ENCODE measurements around the gene MICB. TPM values are rescaled to one million over a fixed set of nuclear protein-coding genes. Genes with fewer than 3 reads are reported as not detected.

The MICB gene
- total RNA-seq, 5 donors from 2014 or later (not counting 1 experiment from before 2014, with no cell fraction given), result 15.7 to 21.7 (median 16.1) TPM

GRCh38 chr6:31556307-31556706 is 58.4 kb downstream of the MICB start:
- H3K27me3 ChIP-seq (replicated peaks in 1 of 2; ENCODE audit: control insufficient read depth in 2 of 2, extremely low read depth in 1 of 2, insufficient read depth in 2 of 2, low read length in 1 of 2), result no peaks in the 10 kb centered on the region
- H3K9me3 ChIP-seq, result no peaks in the 10 kb centered on the region
- ATAC-seq (replicated peaks in 1 of 4), result no peak
- peak overlapping the region; percentile 15 for H3K27ac ChIP-seq (ENCODE audit: low read length)
- H3K27ac Mint-ChIP-seq, result peak overlapping the region in 1 of 2 donors; percentile 73
- ChIA-PET POLR2A (no interaction called here), CTCF (interaction anchor here (1.0 to 2.0 kb wide), 4 partner anchors 20 to 42 kb away, joined by 4 to 9 read pairs (median 4); partner anchors contain the start of gene LST1 (in 1 of the 2))
- peaks cover 0 to 9% of the 10 kb centered on the region in 2 donors for H3K36me3 ChIP-seq (ENCODE audit: control insufficient read depth in 2 of 2, extremely low read depth in 1 of 2, insufficient read depth in 1 of 2, low read length in 1 of 2)
- no peak for DNase-seq
- H3K4me3 ChIP-seq (ENCODE audit: control insufficient read depth in 1 of 2, extremely low read depth in 1 of 2, low read length in 1 of 2), result no peak overlapping the region
- H3K4me1 ChIP-seq (ENCODE audit: control insufficient read depth in 1 of 2, extremely low read depth in 1 of 2, insufficient read depth in 2 of 2, low read length in 2 of 2), result peaks cover 36 to 64% of the 10 kb centered on the region in 2 experiments
- no peaks in the 10 kb centered on the region for H3K9me3 Mint-ChIP-seq
- peaks cover 51 to 62% (median 59%) of the 10 kb centered on the region in 3 donors for H3K4me1 Mint-ChIP-seq
- no peak overlapping the region for H3K4me3 Mint-ChIP-seq
- no CpG with 5 or more reads among the region's 3 CpGs for WGBS (ENCODE audit: insufficient coverage)
- H3K27me3 Mint-ChIP-seq, result no peaks in the 10 kb centered on the region
- peaks cover 13% of the 10 kb centered on the region for H3K36me3 Mint-ChIP-seq

- Mint-ChIP-seq H3K27me3 (no peaks in the 10 kb centered on the region), H3K4me3 (peak overlapping the region in 1 of 3 donors; percentile 92), H3K9me3 (no peaks in the 10 kb centered on the region), H3K27ac (peak overlapping the region; percentile 44 to 71), H3K4me1 (peaks cover 57 to 68% (median 63%) of the 10 kb centered on the region in 3 donors), H3K36me3 (peaks cover 19% of the 10 kb centered on the region)
- no peak for ATAC-seq (replicated peaks in 1 of 4)
- Histone ChIP-seq H3K27me3 (replicated peaks in 1 of 2; ENCODE audit: control insufficient read depth in 2 of 2, extremely low read depth in 1 of 2, insufficient read depth in 2 of 2, low read length in 1 of 2) (no peaks in the 10 kb centered on the region), H3K4me1 (ENCODE audit: control insufficient read depth in 1 of 2, extremely low read depth in 1 of 2, insufficient read depth in 2 of 2, low read length in 2 of 2) (peaks cover 36 to 66% of the 10 kb centered on the region in 2 experiments), H3K4me3 (ENCODE audit: control insufficient read depth in 1 of 2, extremely low read depth in 1 of 2, low read length in 1 of 2) (peak overlapping the region in 1 of 2 donors; percentile 27), H3K9me3 (no peaks in the 10 kb centered on the region), H3K36me3 (ENCODE audit: control insufficient read depth in 2 of 2, extremely low read depth in 1 of 2, insufficient read depth in 1 of 2, low read length in 1 of 2) (peaks cover 0 to 12% of the 10 kb centered on the region in 2 donors), H3K27ac (ENCODE audit: low read length) (peak overlapping the region; percentile 81)
- ChIA-PET POLR2A (interaction anchor here in 1 of 2 donors (0.6 kb wide), 1 partner anchor 39 kb away, joined by 8 read pairs; no protein-coding TSS in a partner anchor), CTCF (no interaction called here)
- no peak for DNase-seq
- 74% methylated on average over 13 of the region's 24 CpGs for WGBS (ENCODE audit: insufficient coverage)
These were observed 59.7 kb downstream of the MICB start for GRCh38 chr6:31557443-31558317.

GRCh38 chr6:31558318-31558625 is 60.3 kb downstream of the MICB start:
- H3K36me3 ChIP-seq (ENCODE audit: control insufficient read depth in 2 of 2, extremely low read depth in 1 of 2, insufficient read depth in 1 of 2, low read length in 1 of 2), result peaks cover 0 to 12% of the 10 kb centered on the region in 2 donors
- H3K4me1 ChIP-seq (ENCODE audit: control insufficient read depth in 1 of 2, extremely low read depth in 1 of 2, insufficient read depth in 2 of 2, low read length in 2 of 2), result peaks cover 36 to 66% of the 10 kb centered on the region in 2 experiments
- peak overlapping the region; percentile 27 to 36 for H3K4me3 ChIP-seq (ENCODE audit: control insufficient read depth in 1 of 2, extremely low read depth in 1 of 2, low read length in 1 of 2)
- ATAC-seq (replicated peaks in 1 of 4) (no peak), DNase-seq (no peak)
- Mint-ChIP-seq H3K36me3 (peaks cover 24% of the 10 kb centered on the region), H3K9me3 (no peaks in the 10 kb centered on the region), H3K27me3 (no peaks in the 10 kb centered on the region), H3K4me3 (peak overlapping the region; percentile 66 to 92 (median 74)), H3K4me1 (peaks cover 63 to 73% (median 66%) of the 10 kb centered on the region in 3 donors), H3K27ac (peak overlapping the region; percentile 91)
- peak overlapping the region; percentile 81 for H3K27ac ChIP-seq (ENCODE audit: low read length)
- WGBS (ENCODE audit: insufficient coverage), result 64% methylated on average over 8 of the region's 8 CpGs
- H3K9me3 ChIP-seq, result no peaks in the 10 kb centered on the region
- ChIA-PET POLR2A (interaction anchor here in 1 of 2 donors (1.5 kb wide), 1 partner anchor 26 kb away, joined by 3 read pairs; no protein-coding TSS in a partner anchor), CTCF (interaction anchor here in 1 of 2 donors (1.1 to 1.3 kb wide), 2 partner anchors 17 to 35 kb away, joined by 3 to 5 read pairs; partner anchors contain the start of genes NCR3 and TNF)
- H3K27me3 ChIP-seq (replicated peaks in 1 of 2; ENCODE audit: control insufficient read depth in 2 of 2, extremely low read depth in 1 of 2, insufficient read depth in 2 of 2, low read length in 1 of 2), result no peaks in the 10 kb centered on the region

GRCh38 chr6:31558631-31559500 is 60.9 kb downstream of the MICB start:
- POLR2A ChIA-PET, result interaction anchor here in 1 of 2 donors (1.0 to 1.5 kb wide), 2 partner anchors 26 to 38 kb away, joined by 3 read pairs; no protein-coding TSS in a partner anchor
- H3K27me3 ChIP-seq (replicated peaks in 1 of 2; ENCODE audit: control insufficient read depth in 2 of 2, extremely low read depth in 1 of 2, insufficient read depth in 2 of 2, low read length in 1 of 2), result no peaks in the 10 kb centered on the region
- no peaks in the 10 kb centered on the region for H3K9me3 Mint-ChIP-seq
- H3K4me3 ChIP-seq (ENCODE audit: control insufficient read depth in 1 of 2, extremely low read depth in 1 of 2, low read length in 1 of 2), result peak overlapping the region; percentile 36
- H3K4me3 Mint-ChIP-seq, result peak overlapping the region; percentile 66 to 92 (median 74)
- no peaks in the 10 kb centered on the region for H3K9me3 ChIP-seq
- peak in 31 of 35 experiments; percentile 41 to 82 (median 61) for DNase-seq
- peaks cover 36 to 66% of the 10 kb centered on the region in 2 experiments for H3K4me1 ChIP-seq (ENCODE audit: control insufficient read depth in 1 of 2, extremely low read depth in 1 of 2, insufficient read depth in 2 of 2, low read length in 2 of 2)
- H3K27ac ChIP-seq (ENCODE audit: low read length), result peak overlapping the region; percentile 81
- CTCF ChIA-PET, result interaction anchor here in 1 of 2 donors (1.1 to 1.3 kb wide), 4 partner anchors 16 to 39 kb away, joined by 3 to 6 read pairs (median 5); partner anchors contain the start of genes LTB, NCR3 and TNF
- no peaks in the 10 kb centered on the region for H3K27me3 Mint-ChIP-seq
- H3K36me3 Mint-ChIP-seq, result peaks cover 27% of the 10 kb centered on the region
- peak overlapping the region; percentile 91 for H3K27ac Mint-ChIP-seq
- peaks cover 0 to 13% of the 10 kb centered on the region in 2 donors for H3K36me3 ChIP-seq (ENCODE audit: control insufficient read depth in 2 of 2, extremely low read depth in 1 of 2, insufficient read depth in 1 of 2, low read length in 1 of 2)
- peak; percentile 77 to 84 (median 80) for ATAC-seq (replicated peaks in 1 of 4)
- peaks cover 67 to 77% (median 70%) of the 10 kb centered on the region in 3 donors for H3K4me1 Mint-ChIP-seq
- 0% methylated on average over 2 of the region's 14 CpGs for WGBS (ENCODE audit: insufficient coverage)

- no peaks in the 10 kb centered on the region for H3K27me3 Mint-ChIP-seq
- H3K4me1 ChIP-seq (ENCODE audit: control insufficient read depth in 1 of 2, extremely low read depth in 1 of 2, insufficient read depth in 2 of 2, low read length in 2 of 2), result peaks cover 36 to 66% of the 10 kb centered on the region in 2 experiments
- CTCF ChIA-PET, result interaction anchor here in 1 of 2 donors (1.1 to 1.3 kb wide), 3 partner anchors 16 to 39 kb away, joined by 5 to 6 read pairs (median 5); partner anchors contain the start of genes LTB and TNF
- DNase-seq (no peak), ATAC-seq (replicated peaks in 1 of 4) (peak; percentile 21 to 34 (median 27))
- H3K4me3 Mint-ChIP-seq, result peak overlapping the region; percentile 66 to 92 (median 74)
- POLR2A ChIA-PET, result interaction anchor here in 1 of 2 donors (1.0 to 1.5 kb wide), 2 partner anchors 25 to 37 kb away, joined by 3 read pairs; no protein-coding TSS in a partner anchor
- H3K36me3 Mint-ChIP-seq, result peaks cover 28% of the 10 kb centered on the region
- H3K4me1 Mint-ChIP-seq, result peaks cover 70 to 78% (median 71%) of the 10 kb centered on the region in 3 donors
- H3K36me3 ChIP-seq (ENCODE audit: control insufficient read depth in 2 of 2, extremely low read depth in 1 of 2, insufficient read depth in 1 of 2, low read length in 1 of 2), result peaks cover 0 to 14% of the 10 kb centered on the region in 2 donors
- peak overlapping the region; percentile 91 for H3K27ac Mint-ChIP-seq
- peak overlapping the region; percentile 81 for H3K27ac ChIP-seq (ENCODE audit: low read length)
- H3K4me3 ChIP-seq (ENCODE audit: control insufficient read depth in 1 of 2, extremely low read depth in 1 of 2, low read length in 1 of 2), result peak overlapping the region; percentile 36
- no peaks in the 10 kb centered on the region for H3K9me3 ChIP-seq
- no CpG with 5 or more reads among the region's 4 CpGs for WGBS (ENCODE audit: insufficient coverage)
- no peaks in the 10 kb centered on the region for H3K27me3 ChIP-seq (replicated peaks in 1 of 2; ENCODE audit: control insufficient read depth in 2 of 2, extremely low read depth in 1 of 2, insufficient read depth in 2 of 2, low read length in 1 of 2)
- no peaks in the 10 kb centered on the region for H3K9me3 Mint-ChIP-seq
These were observed 61.6 kb downstream of the MICB start for GRCh38 chr6:31559606-31559957.

All from T-cell (primary cell).